ENCODE measurements around the gene DET1. TPM values are rescaled to one million over a fixed set of nuclear protein-coding genes. Genes with fewer than 3 reads are reported as not detected.

DET1 gene
- total RNA-seq, 1 donor from 2014 or later: 8.8 TPM

DNA sequence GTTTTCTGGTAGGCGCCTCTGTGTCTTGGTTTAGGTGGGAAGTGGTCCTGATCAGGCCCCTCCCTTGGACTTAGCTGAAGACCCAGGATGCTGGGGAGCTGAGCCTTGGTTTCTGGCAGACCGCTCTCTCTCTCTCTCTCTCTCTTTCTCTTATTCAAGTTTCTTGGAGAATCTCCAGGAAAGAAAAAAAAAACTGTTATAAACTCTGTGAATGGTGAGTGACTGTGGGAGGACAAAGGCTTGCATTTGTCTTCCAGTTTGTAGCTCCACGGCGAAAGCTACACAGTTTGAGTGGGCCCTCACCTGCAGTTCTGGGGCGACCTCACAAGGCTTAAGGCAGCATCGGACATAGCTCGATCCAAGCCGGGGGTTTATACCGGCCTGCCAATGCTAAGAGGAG lies 7.5 kb downstream of the DET1 start:
- Mint-ChIP-seq H3K36me3 (ENCODE audit: unreplicated experiment) (peaks cover 8% of the 10 kb centered on the region), H3K4me3 (ENCODE audit: unreplicated experiment) (no peak overlapping the region), H3K4me1 (ENCODE audit: low read depth, unreplicated experiment) (peaks cover 16% of the 10 kb centered on the region), H3K9me3 (ENCODE audit: unreplicated experiment) (peaks cover 2% of the 10 kb centered on the region), H3K27ac (ENCODE audit: unreplicated experiment) (no peak overlapping the region), H3K27me3 (ENCODE audit: unreplicated experiment) (peaks cover 2% of the 10 kb centered on the region)
- TF ChIP-seq CTCF (IDR thresholded peaks at IDR 0.05; ENCODE audit: partially characterized antibody, unreplicated experiment): no peak
- DNase-seq: no peak

GRCh38 chr15:88537591-88538317 lies 8.7 kb downstream of the DET1 start:
- Mint-ChIP-seq H3K9me3 (ENCODE audit: unreplicated experiment) (peaks cover 2% of the 10 kb centered on the region), H3K4me3 (ENCODE audit: unreplicated experiment) (no peak overlapping the region), H3K27ac (ENCODE audit: unreplicated experiment) (no peak overlapping the region), H3K27me3 (ENCODE audit: unreplicated experiment) (no peaks in the 10 kb centered on the region), H3K4me1 (ENCODE audit: low read depth, unreplicated experiment) (peaks cover 13% of the 10 kb centered on the region), H3K36me3 (ENCODE audit: unreplicated experiment) (peaks cover 9% of the 10 kb centered on the region)
- no peak for TF ChIP-seq CTCF (IDR thresholded peaks at IDR 0.05; ENCODE audit: partially characterized antibody, unreplicated experiment)
- no peak for DNase-seq

DNA sequence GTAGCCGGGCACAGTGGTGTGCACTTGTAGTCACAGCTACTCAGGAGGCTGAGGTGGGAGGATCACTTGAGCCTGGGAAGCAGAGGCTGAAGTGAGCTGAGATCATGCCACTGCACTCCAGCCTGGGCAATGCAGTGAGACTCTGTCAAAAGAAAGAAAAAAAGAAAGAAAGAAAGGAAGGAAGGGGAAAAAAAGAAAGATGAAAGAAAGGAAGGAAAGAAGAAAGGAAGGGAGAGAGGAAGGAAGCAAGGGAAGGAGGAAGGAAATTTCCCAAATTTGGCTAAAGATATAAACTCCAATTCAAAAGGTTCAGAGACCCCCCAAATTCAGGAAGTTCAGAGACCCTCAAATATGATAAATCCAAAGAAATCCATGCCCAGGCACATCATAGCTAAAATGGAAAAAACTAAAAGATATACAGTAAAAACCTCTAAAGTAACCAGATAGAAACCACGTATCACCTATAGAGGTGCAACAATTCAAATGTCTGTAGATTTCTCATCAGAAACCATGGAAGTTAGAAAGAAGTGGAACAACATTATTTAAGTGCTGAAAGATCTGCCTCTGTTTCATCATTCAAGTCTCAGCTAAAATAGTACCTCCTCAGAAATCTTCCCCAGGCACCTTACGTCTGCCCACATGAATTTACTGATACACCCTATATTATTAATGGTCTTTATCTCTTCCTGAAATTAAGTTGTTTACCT lies 10.7 kb downstream of the DET1 start:
- TF ChIP-seq CTCF (IDR thresholded peaks at IDR 0.05; ENCODE audit: partially characterized antibody, unreplicated experiment): no peak
- Mint-ChIP-seq H3K36me3 (ENCODE audit: unreplicated experiment) (peaks cover 17% of the 10 kb centered on the region), H3K27ac (ENCODE audit: unreplicated experiment) (no peak overlapping the region), H3K27me3 (ENCODE audit: unreplicated experiment) (peaks cover 2% of the 10 kb centered on the region), H3K4me3 (ENCODE audit: unreplicated experiment) (no peak overlapping the region), H3K9me3 (ENCODE audit: unreplicated experiment) (peaks cover 2% of the 10 kb centered on the region), H3K4me1 (ENCODE audit: low read depth, unreplicated experiment) (peaks cover 5% of the 10 kb centered on the region)
- no peak for DNase-seq

GRCh38 chr15:88535100-88535499 lies 11.4 kb downstream of the DET1 start:
- Mint-ChIP-seq H3K4me1 (ENCODE audit: low read depth, unreplicated experiment) (peaks cover 2% of the 10 kb centered on the region), H3K4me3 (ENCODE audit: unreplicated experiment) (no peak overlapping the region), H3K27ac (ENCODE audit: unreplicated experiment) (no peak overlapping the region), H3K36me3 (ENCODE audit: unreplicated experiment) (peaks cover 17% of the 10 kb centered on the region), H3K27me3 (ENCODE audit: unreplicated experiment) (peaks cover 2% of the 10 kb centered on the region), H3K9me3 (ENCODE audit: unreplicated experiment) (peaks cover 2% of the 10 kb centered on the region)
- TF ChIP-seq CTCF (IDR thresholded peaks at IDR 0.05; ENCODE audit: partially characterized antibody, unreplicated experiment): no peak
- no peak for DNase-seq

DNA sequence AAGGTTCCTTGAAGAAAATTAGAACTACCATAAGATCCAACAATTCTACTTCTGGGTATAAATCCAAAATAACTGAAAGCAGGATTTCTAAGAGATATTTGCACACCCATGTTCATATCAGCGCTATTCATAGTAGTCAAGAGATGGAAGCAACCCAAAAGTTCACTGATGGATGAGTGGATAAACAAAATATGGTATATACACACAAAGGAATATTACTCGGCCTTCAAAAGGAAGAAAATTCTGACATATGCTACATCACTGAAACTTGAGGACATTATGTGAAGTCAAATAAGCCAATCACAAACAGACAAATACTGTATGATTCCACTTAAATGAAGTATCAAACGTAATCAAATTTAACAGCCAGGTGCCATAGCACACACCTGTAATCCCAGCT lies 13.1 kb downstream of the DET1 start:
- H3K27ac Mint-ChIP-seq (ENCODE audit: unreplicated experiment): no peak overlapping the region
- H3K27me3 Mint-ChIP-seq (ENCODE audit: unreplicated experiment): peaks cover 2% of the 10 kb centered on the region
- DNase-seq: no peak
- H3K4me1 Mint-ChIP-seq (ENCODE audit: low read depth, unreplicated experiment): no peaks in the 10 kb centered on the region
- no peak overlapping the region for H3K4me3 Mint-ChIP-seq (ENCODE audit: unreplicated experiment)
- H3K9me3 Mint-ChIP-seq (ENCODE audit: unreplicated experiment): peaks cover 2% of the 10 kb centered on the region
- TF ChIP-seq CTCF (IDR thresholded peaks at IDR 0.05; ENCODE audit: partially characterized antibody, unreplicated experiment): no peak
- peaks cover 17% of the 10 kb centered on the region for H3K36me3 Mint-ChIP-seq (ENCODE audit: unreplicated experiment)

Data from glutamatergic neuron (in vitro differentiated cells).